ENCODE data around the gene MEF2C. TPM values are rescaled to one million over a fixed set of nuclear protein-coding genes. Genes with fewer than 3 reads are reported as not detected.

The MEF2C gene
- total and polyA plus RNA-seq, 7 donors: 2.8 to 51.4 (median 32.1) TPM

DNA sequence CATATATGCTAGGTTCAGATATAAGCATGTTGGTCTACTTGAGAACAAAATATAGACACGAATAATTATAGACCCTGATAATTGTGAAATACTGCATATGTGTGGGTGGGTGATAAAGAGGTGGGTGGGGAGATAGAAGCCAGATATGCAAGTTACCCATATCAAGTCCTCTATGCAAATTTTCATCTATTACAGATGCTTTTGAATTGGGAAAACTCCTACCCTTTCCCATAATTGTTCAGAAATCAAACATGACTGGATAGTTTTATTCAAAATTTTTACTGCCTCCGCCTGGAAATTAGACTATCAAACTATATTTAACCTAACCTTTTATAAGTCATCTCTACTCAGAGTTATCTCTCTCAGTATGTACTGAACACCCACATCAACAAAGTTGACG is 157.5 kb downstream of the MEF2C start:
- Histone ChIP-seq H3K36me3 (peaks cover 0 to 83% (median 10%) of the 10 kb centered on the region in 4 donors), H3K27ac (no peak overlapping the region), H3K9me3 (no peaks in the 10 kb centered on the region), H3K27me3 (no peaks in the 10 kb centered on the region), H3K4me1 (peaks cover 0 to 7% (median under 1%) of the 10 kb centered on the region in 4 donors), H3K4me3 (no peak overlapping the region)
- WGBS, 2 donors: 80 to 84% methylated on average over 3 of the region's 3 CpGs
- TF ChIP-seq POLR2A (IDR thresholded peaks at IDR 0.05): no peak
- TF ChIP-seq, protein P1, sequence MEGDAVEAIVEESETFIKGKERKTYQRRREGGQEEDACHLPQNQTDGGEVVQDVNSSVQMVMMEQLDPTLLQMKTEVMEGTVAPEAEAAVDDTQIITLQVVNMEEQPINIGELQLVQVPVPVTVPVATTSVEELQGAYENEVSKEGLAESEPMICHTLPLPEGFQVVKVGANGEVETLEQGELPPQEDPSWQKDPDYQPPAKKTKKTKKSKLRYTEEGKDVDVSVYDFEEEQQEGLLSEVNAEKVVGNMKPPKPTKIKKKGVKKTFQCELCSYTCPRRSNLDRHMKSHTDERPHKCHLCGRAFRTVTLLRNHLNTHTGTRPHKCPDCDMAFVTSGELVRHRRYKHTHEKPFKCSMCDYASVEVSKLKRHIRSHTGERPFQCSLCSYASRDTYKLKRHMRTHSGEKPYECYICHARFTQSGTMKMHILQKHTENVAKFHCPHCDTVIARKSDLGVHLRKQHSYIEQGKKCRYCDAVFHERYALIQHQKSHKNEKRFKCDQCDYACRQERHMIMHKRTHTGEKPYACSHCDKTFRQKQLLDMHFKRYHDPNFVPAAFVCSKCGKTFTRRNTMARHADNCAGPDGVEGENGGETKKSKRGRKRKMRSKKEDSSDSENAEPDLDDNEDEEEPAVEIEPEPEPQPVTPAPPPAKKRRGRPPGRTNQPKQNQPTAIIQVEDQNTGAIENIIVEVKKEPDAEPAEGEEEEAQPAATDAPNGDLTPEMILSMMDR (IDR thresholded peaks at IDR 0.05): no peak
- no peak for TF ChIP-seq POLR2AphosphoS5 (IDR thresholded peaks at IDR 0.05)
- TF ChIP-seq EP300 (IDR thresholded peaks at IDR 0.05): no peak
- no peak for DNase-seq
- intact Hi-C loops (cut with DNase I): no loop called here

DNA sequence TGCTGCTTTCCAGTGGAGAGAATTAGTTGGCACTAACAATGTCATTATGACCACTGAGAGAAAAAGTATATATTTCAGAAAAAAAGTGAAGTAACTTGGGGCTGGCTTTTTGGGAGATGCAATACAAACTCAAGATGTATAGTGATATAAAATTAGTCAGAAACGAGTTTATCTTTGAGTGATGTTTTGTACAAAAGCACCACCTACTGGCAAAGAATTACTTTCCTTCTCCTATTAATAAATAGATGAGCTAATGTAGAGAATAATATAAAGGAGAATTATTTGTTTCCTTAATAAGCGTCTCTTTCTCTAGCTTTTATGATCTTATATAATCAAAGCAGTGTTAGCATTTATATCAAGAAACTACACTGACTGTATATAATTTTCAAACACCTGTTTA is 158.8 kb downstream of the MEF2C start:
- no peak for DNase-seq
- Histone ChIP-seq H3K4me1 (no peaks in the 10 kb centered on the region), H3K4me3 (no peak overlapping the region), H3K27ac (no peak overlapping the region), H3K36me3 (peaks cover 0 to 86% (median 11%) of the 10 kb centered on the region in 4 donors), H3K9me3 (no peaks in the 10 kb centered on the region), H3K27me3 (no peaks in the 10 kb centered on the region)
- TF ChIP-seq EP300 (IDR thresholded peaks at IDR 0.05) (no peak), POLR2AphosphoS5 (IDR thresholded peaks at IDR 0.05) (no peak), POLR2A (IDR thresholded peaks at IDR 0.05) (no peak)
- TF ChIP-seq, protein P1 (IDR thresholded peaks at IDR 0.05): no peak
- WGBS, 2 donors: 40 to 60% methylated on average over 2 of the region's 2 CpGs
- intact Hi-C loops (cut with DNase I): no loop called here

DNA sequence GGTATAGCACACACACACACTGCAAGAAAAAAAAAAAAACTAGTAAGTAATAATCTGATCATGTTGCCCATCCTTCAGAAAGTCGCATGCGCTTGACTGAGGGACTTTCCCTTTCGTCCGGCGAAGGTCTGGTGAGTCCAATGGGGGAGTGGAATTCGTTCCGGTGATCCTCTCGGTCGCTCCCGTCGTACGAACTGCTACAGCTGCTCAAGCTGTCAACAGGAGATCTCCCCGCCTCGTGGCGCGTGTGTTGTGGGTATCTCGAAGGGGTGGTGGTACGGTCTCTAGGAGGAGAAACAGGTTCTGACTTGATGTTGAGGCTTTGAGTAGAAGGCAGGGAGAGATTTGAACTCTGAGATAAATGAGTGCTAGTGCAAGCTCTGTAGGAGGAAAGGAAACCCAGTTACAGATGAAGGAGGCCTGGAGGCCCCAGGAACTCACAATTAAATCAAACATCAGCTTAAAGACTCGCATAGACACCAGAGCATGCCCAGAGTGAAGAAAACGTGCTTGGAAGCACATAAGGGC is 160.4 kb downstream of the MEF2C start:
- H3K4me1 ChIP-seq: no peaks in the 10 kb centered on the region
- no peak overlapping the region for H3K27ac ChIP-seq
- H3K4me3 ChIP-seq: no peak overlapping the region
- H3K9me3 ChIP-seq: no peaks in the 10 kb centered on the region
- no peaks in the 10 kb centered on the region for H3K27me3 ChIP-seq
- DNase-seq: no peak
- 89 to 92% methylated on average over 20 of the region's 20 CpGs for WGBS, 2 donors
- H3K36me3 ChIP-seq: peaks cover 0 to 76% (median 9%) of the 10 kb centered on the region in 4 donors
- TF ChIP-seq POLR2A (IDR thresholded peaks at IDR 0.05) (no peak), POLR2AphosphoS5 (IDR thresholded peaks at IDR 0.05) (no peak), EP300 (IDR thresholded peaks at IDR 0.05) (no peak)
- TF ChIP-seq, protein P1 (IDR thresholded peaks at IDR 0.05): no peak
- intact Hi-C loops (cut with DNase I): no loop called here

DNA sequence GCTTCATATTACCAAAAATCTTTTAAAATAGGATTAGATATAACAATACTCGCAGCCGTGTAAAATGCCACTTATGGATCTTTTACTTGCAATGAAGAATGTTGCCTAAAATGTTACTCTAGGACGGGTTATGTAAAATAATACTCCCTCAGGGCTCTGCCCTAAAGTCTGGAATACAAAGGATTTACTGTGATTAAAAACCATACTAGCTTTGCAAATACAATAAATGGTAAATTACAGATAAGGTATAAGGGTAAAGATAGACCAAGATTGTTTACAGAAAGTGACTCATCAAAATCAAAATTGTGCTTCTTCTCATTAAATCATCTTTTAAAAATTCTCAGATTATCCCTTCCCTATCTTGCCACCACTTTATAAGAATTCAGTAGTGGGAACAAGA is 163.6 kb downstream of the MEF2C start:
- Histone ChIP-seq H3K9me3 (no peaks in the 10 kb centered on the region), H3K4me3 (no peak overlapping the region), H3K36me3 (peaks cover 0 to 48% (median 9%) of the 10 kb centered on the region in 4 donors), H3K27ac (no peak overlapping the region), H3K27me3 (no peaks in the 10 kb centered on the region), H3K4me1 (no peaks in the 10 kb centered on the region)
- TF ChIP-seq POLR2AphosphoS5 (IDR thresholded peaks at IDR 0.05): no peak
- TF ChIP-seq POLR2A (IDR thresholded peaks at IDR 0.05): no peak
- TF ChIP-seq, protein P1 (IDR thresholded peaks at IDR 0.05): no peak
- TF ChIP-seq EP300 (IDR thresholded peaks at IDR 0.05): no peak
- no peak for DNase-seq
- intact Hi-C loops (cut with DNase I): no loop called here
- 20 to 75% methylated on average over 3 of the region's 3 CpGs for WGBS, 2 donors

DNA sequence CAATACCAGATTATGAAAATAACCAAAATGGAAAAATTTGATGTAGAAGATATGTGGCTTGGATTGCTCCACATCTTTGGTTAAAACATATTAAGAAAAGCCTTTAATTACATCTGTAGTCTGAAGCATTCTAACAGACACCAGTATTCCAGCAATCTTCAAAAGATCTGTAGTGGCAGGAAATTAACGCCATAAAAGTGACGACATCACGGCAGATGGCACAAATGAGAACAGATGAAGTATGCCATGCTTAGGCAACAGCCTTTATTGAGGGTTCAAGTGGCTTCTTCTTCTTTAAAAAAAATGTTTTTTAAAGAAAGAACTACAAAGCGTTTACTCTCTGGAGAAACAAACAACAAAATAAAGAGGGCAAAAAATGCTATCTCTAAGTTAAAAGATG is 164.2 kb downstream of the MEF2C start:
- DNase-seq: no peak
- Histone ChIP-seq H3K27ac (no peak overlapping the region), H3K36me3 (peaks cover 0 to 41% (median 9%) of the 10 kb centered on the region in 4 donors), H3K27me3 (no peaks in the 10 kb centered on the region), H3K9me3 (no peaks in the 10 kb centered on the region), H3K4me1 (no peaks in the 10 kb centered on the region), H3K4me3 (no peak overlapping the region)
- intact Hi-C loops (cut with DNase I): no loop called here
- WGBS, 2 donors: 18 to 74% methylated on average over 4 of the region's 4 CpGs
- TF ChIP-seq POLR2A (IDR thresholded peaks at IDR 0.05) (no peak), EP300 (IDR thresholded peaks at IDR 0.05) (no peak), POLR2AphosphoS5 (IDR thresholded peaks at IDR 0.05) (no peak)
- TF ChIP-seq, protein P1 (IDR thresholded peaks at IDR 0.05): no peak

All from sigmoid colon (tissue), 7 donors.